Liver (tissue), 9 donors: ENCODE results near the gene ZNF846. TPM values are rescaled to one million over a fixed set of nuclear protein-coding genes. Genes with fewer than 3 reads are reported as not detected.

Experiments
- DNase-seq: peaks from one replicate; pipeline ENCODE4 v3.0.0-alpha.2; 2017; ENCODE audit warnings: low spot score
- H3K27ac ChIP-seq, 2 donors: one replicate each; pipeline ENCODE4 v1.7.0; 2013; ENCODE audit warnings: inconsistent platforms in 2 of 2, low read length in 2 of 2, control low read depth in 1 of 2, low read depth in 1 of 2, mild to moderate bottlenecking in 1 of 2
- H3K27me3 ChIP-seq, 4 donors: one replicate each; pipeline versions ENCODE4 v1.6.1 to v1.7.0; 2013; ENCODE audit warnings: low read length in 3 of 4, inconsistent platforms in 1 of 4, mild to moderate bottlenecking in 1 of 4, moderate library complexity in 1 of 4; ENCODE audit not compliant: control insufficient read depth in 4 of 4, insufficient read depth in 4 of 4
- H3K36me3 ChIP-seq, 4 donors: one replicate each; pipeline versions ENCODE4 v1.6.1 to v1.7.0; 2013; ENCODE audit warnings: low read length in 3 of 4, mild to moderate bottlenecking in 3 of 4, low read depth in 1 of 4, moderate library complexity in 1 of 4; ENCODE audit not compliant: control insufficient read depth in 4 of 4, insufficient read depth in 3 of 4
- H3K4me1 ChIP-seq, 4 donors: one replicate each; pipeline versions ENCODE4 v1.6.1 to v1.7.0; 2013; ENCODE audit warnings: low read length in 3 of 4, mild to moderate bottlenecking in 3 of 4, moderate library complexity in 1 of 4; ENCODE audit not compliant: control insufficient read depth in 4 of 4, insufficient read depth in 4 of 4
- H3K4me3 ChIP-seq, 3 donors: one replicate each; pipeline versions ENCODE4 v1.6.1 to v1.7.0; 2013; ENCODE audit warnings: low read length in 3 of 3, control low read depth in 1 of 3, low read depth in 1 of 3, mild to moderate bottlenecking in 1 of 3
- H3K9ac ChIP-seq, 2 donors: one replicate each; pipeline ENCODE4 v1.7.0; 2013; ENCODE audit warnings: low read length in 2 of 2, mild to moderate bottlenecking in 2 of 2, moderate library complexity in 2 of 2, control low read depth in 1 of 2, low read depth in 1 of 2
- H3K9me3 ChIP-seq, 4 donors: one replicate each; pipeline versions ENCODE4 v1.6.1 to v1.7.0; 2013; ENCODE audit warnings: low read length in 3 of 4; ENCODE audit not compliant: control insufficient read depth in 4 of 4
- EGR1 ChIP-seq, 2 donors: IDR thresholded peaks; 2 replicates each; pipeline ENCODE4 v1.6.1; 2016 to 2018; ENCODE audit warnings: antibody characterized with exemption in 2 of 2, low read depth in 2 of 2
- FOXA1 ChIP-seq: IDR thresholded peaks from 2 replicates; pipeline ENCODE4 v1.6.1; 2016; ENCODE audit warnings: antibody characterized with exemption
- FOXA2 ChIP-seq: IDR thresholded peaks from 2 replicates; pipeline ENCODE4 v1.6.1; 2016; ENCODE audit warnings: antibody characterized with exemption
- GABPA ChIP-seq, 2 donors: IDR thresholded peaks in 1 of 2; conservative IDR thresholded peaks in 1 of 2; 2 replicates each; pipeline ENCODE4 v1.6.1; 2016; ENCODE audit warnings: antibody characterized with exemption in 2 of 2, mild to moderate bottlenecking in 1 of 2, moderate library complexity in 1 of 2
- HNF4A ChIP-seq, 2 donors: conservative IDR thresholded peaks; 2 replicates each; pipeline ENCODE4 v1.6.1; 2016; ENCODE audit warnings: antibody characterized with exemption in 2 of 2, mild to moderate bottlenecking in 2 of 2
- HNF4G ChIP-seq: IDR thresholded peaks from 2 replicates; pipeline ENCODE4 v1.6.1; 2016; ENCODE audit warnings: antibody characterized with exemption
- JUND ChIP-seq, 2 donors: IDR thresholded peaks; 2 replicates each; pipeline ENCODE4 v1.6.1; 2016; ENCODE audit warnings: antibody characterized with exemption in 2 of 2
- NR2F2 ChIP-seq: IDR thresholded peaks from 2 replicates; pipeline ENCODE4 v1.6.1; 2016; ENCODE audit warnings: antibody characterized with exemption
- RAD21 ChIP-seq, 2 donors: IDR thresholded peaks; 2 replicates each; pipeline ENCODE4 v1.6.1; 2016; ENCODE audit warnings: antibody characterized with exemption in 2 of 2, mild to moderate bottlenecking in 2 of 2
- RXRA ChIP-seq, 2 donors: IDR thresholded peaks; 2 replicates each; pipeline ENCODE4 v1.6.1; 2017 to 2018; ENCODE audit warnings: antibody characterized with exemption in 2 of 2, mild to moderate bottlenecking in 1 of 2
- SP1 ChIP-seq: IDR thresholded peaks from 2 replicates; pipeline ENCODE4 v1.6.1; 2018; ENCODE audit warnings: antibody characterized with exemption, mild to moderate bottlenecking
- YY1 ChIP-seq: IDR thresholded peaks from 2 replicates; pipeline ENCODE4 v1.6.1; 2016; ENCODE audit warnings: antibody characterized with exemption, mild to moderate bottlenecking
- WGBS: extraction: QIAGEN DNeasy Blood & Tissue Kit; methylation state at CpG from one replicate; pipeline ENCODE4 v1.1.7; 2013; 5-methylcytosine and 5-hydroxymethylcytosine counted together
- polyA plus RNA-seq, 2 donors: library from polyadenylated mRNA; stranded (reverse) in 1 of 2; unstranded in 1 of 2; fragments of 200-250 nt in 1 of 2; fragments of >200 nt in 1 of 2; fragmentation: Nextera tagmentation in 1 of 2; extraction: Ambion mirVana in 1 of 2; gene quantifications; one replicate each; pipeline versions ENCODE4 v1.2.1 to v1.2.3, GENCODE V29; 2013 to 2015
- total RNA-seq, 2 donors: library from RNA; depleted of rRNA; stranded (reverse); fragments of >200 nt; gene quantifications; one replicate each; pipeline ENCODE4 v1.2.3, GENCODE V29; 2014
- TF ChIP-seq, protein P1 (sequence below): IDR thresholded peaks from 2 replicates; pipeline ENCODE4 v1.6.1; 2016; ENCODE audit warnings: antibody characterized with exemption
- TF ChIP-seq, protein P2 (sequence below): IDR thresholded peaks from 2 replicates; pipeline ENCODE4 v1.6.1; 2016; ENCODE audit warnings: antibody characterized with exemption
- TF ChIP-seq, protein P3 (sequence below): IDR thresholded peaks from 2 replicates; pipeline ENCODE4 v1.6.1; 2016; ENCODE audit warnings: antibody characterized with exemption
- TF ChIP-seq, protein P4 (sequence below): fragments of 150-350 bp; IDR thresholded peaks from 2 replicates; pipeline ENCODE4 v1.5.1; 2017; ENCODE audit warnings: improper control_type of control experiment, low read depth, low read length; ENCODE audit not compliant: missing input control
- donor health status: healthy.
- donor health status: healthy.
- donor health status: healthy.
- donor health status: healthy.
- donor health status: healthy.

Gene ZNF846
- total and polyA plus RNA-seq, 4 donors = 1.6 to 9.4 (median 6.6) TPM

DNA sequence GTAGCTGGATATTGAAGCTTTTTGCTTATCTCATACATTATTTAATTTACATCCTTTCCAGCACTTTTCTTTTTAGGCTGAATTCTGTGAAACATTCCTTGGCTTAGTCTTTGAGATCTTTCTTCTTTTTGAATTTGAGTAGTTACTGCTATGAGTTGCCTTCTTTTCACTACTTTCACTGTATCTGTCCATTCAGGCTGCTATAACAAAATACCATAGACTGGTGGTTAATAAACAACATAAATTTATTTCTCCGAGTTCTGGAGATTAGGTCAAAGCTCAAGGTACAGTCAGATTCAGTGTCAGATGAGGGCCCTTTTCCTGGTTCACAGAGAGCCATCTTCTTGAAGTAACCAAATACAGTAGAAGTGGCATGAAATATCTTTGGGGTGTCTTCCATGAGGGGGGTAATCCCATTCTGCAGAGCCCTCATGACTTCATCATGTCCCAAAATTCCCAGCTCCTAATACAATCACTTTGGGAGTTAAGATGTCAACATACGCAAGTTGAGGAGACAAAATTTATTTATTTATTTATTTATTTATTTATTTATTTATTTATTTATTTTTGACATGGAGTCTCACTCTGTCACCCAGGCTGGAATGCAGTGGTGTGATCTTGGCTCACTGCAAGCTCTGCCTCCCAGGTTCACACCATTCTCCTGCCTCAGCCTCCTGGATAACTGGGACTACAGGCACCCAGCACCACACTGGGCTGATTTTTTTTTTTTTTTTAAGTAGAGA, 15.7 kb downstream of the ZNF846 start:
- Histone ChIP-seq H3K9me3 (peaks cover 15 to 51% (median 25%) of the 10 kb centered on the region in 4 donors), H3K4me1 (no peaks in the 10 kb centered on the region), H3K9ac (no peak overlapping the region), H3K36me3 (peaks cover under 1 to 7% (median 6%) of the 10 kb centered on the region in 4 donors), H3K27ac (no peak overlapping the region), H3K4me3 (peak overlapping the region in 1 of 3 donors; percentile 23), H3K27me3 (no peaks in the 10 kb centered on the region)
- 95% methylated on average over 2 of the region's 2 CpGs for WGBS
- TF ChIP-seq JUND (IDR thresholded peaks at IDR 0.05) (no peak), EGR1 (IDR thresholded peaks at IDR 0.05; ENCODE audit: low read depth in 2 of 2) (no peak), RXRA (IDR thresholded peaks at IDR 0.05) (no peak), YY1 (no peak), NR2F2 (no peak), FOXA2 (no peak), RAD21 (IDR thresholded peaks at IDR 0.05) (no peak), SP1 (no peak), HNF4G (no peak), GABPA (IDR thresholded peaks at IDR 0.05 in 1 of 2, conservative IDR thresholded peaks at IDR 0.05 in 1 of 2) (no peak)
- TF ChIP-seq, protein P1, sequence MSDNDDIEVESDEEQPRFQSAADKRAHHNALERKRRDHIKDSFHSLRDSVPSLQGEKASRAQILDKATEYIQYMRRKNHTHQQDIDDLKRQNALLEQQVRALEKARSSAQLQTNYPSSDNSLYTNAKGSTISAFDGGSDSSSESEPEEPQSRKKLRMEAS = no peak
- TF ChIP-seq, protein P2, sequence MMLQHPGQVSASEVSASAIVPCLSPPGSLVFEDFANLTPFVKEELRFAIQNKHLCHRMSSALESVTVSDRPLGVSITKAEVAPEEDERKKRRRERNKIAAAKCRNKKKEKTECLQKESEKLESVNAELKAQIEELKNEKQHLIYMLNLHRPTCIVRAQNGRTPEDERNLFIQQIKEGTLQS = no peak
- TF ChIP-seq, protein P3, sequence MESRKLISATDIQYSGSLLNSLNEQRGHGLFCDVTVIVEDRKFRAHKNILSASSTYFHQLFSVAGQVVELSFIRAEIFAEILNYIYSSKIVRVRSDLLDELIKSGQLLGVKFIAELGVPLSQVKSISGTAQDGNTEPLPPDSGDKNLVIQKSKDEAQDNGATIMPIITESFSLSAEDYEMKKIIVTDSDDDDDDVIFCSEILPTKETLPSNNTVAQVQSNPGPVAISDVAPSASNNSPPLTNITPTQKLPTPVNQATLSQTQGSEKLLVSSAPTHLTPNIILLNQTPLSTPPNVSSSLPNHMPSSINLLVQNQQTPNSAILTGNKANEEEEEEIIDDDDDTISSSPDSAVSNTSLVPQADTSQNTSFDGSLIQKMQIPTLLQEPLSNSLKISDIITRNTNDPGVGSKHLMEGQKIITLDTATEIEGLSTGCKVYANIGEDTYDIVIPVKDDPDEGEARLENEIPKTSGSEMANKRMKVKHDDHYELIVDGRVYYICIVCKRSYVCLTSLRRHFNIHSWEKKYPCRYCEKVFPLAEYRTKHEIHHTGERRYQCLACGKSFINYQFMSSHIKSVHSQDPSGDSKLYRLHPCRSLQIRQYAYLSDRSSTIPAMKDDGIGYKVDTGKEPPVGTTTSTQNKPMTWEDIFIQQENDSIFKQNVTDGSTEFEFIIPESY = no peak
- DNase-seq = no peak

DNA sequence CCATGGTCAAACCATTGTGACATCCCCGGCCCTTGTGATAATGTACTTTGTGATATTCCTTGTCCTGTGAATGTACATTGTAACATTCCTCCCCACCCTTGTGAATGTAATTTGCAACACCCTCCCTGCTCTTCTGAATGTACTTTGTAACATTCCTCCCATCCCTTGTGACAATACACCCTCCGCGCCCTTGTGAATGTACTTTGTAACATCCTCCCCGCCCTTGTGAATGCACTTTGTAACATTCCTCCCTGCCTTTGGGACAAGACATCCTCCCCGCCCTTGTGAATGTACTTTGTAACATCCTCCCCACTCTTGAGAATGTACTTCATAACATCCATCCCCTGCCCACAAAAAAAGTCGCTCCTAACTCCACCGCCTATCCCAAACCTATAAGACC, 17.1 kb downstream of the ZNF846 start:
- no peak for TF ChIP-seq FOXA2
- TF ChIP-seq YY1 = no peak
- TF ChIP-seq NR2F2 = no peak
- TF ChIP-seq SP1 = no peak
- TF ChIP-seq, protein P4, sequence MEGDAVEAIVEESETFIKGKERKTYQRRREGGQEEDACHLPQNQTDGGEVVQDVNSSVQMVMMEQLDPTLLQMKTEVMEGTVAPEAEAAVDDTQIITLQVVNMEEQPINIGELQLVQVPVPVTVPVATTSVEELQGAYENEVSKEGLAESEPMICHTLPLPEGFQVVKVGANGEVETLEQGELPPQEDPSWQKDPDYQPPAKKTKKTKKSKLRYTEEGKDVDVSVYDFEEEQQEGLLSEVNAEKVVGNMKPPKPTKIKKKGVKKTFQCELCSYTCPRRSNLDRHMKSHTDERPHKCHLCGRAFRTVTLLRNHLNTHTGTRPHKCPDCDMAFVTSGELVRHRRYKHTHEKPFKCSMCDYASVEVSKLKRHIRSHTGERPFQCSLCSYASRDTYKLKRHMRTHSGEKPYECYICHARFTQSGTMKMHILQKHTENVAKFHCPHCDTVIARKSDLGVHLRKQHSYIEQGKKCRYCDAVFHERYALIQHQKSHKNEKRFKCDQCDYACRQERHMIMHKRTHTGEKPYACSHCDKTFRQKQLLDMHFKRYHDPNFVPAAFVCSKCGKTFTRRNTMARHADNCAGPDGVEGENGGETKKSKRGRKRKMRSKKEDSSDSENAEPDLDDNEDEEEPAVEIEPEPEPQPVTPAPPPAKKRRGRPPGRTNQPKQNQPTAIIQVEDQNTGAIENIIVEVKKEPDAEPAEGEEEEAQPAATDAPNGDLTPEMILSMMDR = no peak
- TF ChIP-seq, protein P3 = no peak
- TF ChIP-seq RXRA (IDR thresholded peaks at IDR 0.05) = no peak
- TF ChIP-seq HNF4A (conservative IDR thresholded peaks at IDR 0.05) = no peak
- TF ChIP-seq FOXA1 = no peak
- no peak for TF ChIP-seq JUND (IDR thresholded peaks at IDR 0.05)
- no peak for TF ChIP-seq HNF4G
- TF ChIP-seq, protein P1 = no peak

More for the DNA sequence above, 17.1 kb downstream of the ZNF846 start:
- no peak overlapping the region for H3K9ac ChIP-seq
- H3K4me1 ChIP-seq = no peaks in the 10 kb centered on the region
- no peak for DNase-seq
- H3K27me3 ChIP-seq = no peaks in the 10 kb centered on the region
- peaks cover 0 to 2% (median 0%) of the 10 kb centered on the region in 4 donors for H3K36me3 ChIP-seq
- no peak overlapping the region for H3K27ac ChIP-seq
- WGBS = 97% methylated on average over 7 of the region's 7 CpGs
- peaks cover 6 to 37% (median 16%) of the 10 kb centered on the region in 4 donors for H3K9me3 ChIP-seq
- peak overlapping the region in 1 of 3 donors; percentile 26 for H3K4me3 ChIP-seq
